Measurements from ENCODE around the gene FAM131B. TPM values are rescaled to one million over a fixed set of nuclear protein-coding genes. Genes with fewer than 3 reads are reported as not detected.

The FAM131B gene
- total and polyA plus RNA-seq, 9 of the 15 experiments (the other 6 are each of a cell fraction or from before 2014, with no cell fraction given), result 0.03 to 0.04 TPM; not detected in 7

- H3K9ac ChIP-seq (ENCODE audit: insufficient read depth in 1 of 2, low read depth in 2 of 2, low read length in 2 of 2), result no peak overlapping the region
- ChIA-PET POLR2A (interaction anchor here (0.8 to 2.0 kb wide), 7 partner anchors 10 to 68 kb away, joined by 3 to 7 read pairs (median 4); no protein-coding TSS in a partner anchor), CTCF (ENCODE audit: low intra/inter-chr PET ratio) (interaction anchor here (1.3 kb wide), 1 partner anchor 68 kb away, joined by 3 read pairs; no protein-coding TSS in a partner anchor)
- no peak for ATAC-seq
- in situ Hi-C loops (cut with MboI), result loop anchor here (10.0 kb wide), 2 partner anchors 64 to 294 kb away; no protein-coding TSS in a partner anchor
- no peak for DNase-seq (ENCODE audit: extremely low read depth in 1 of 4, low spot score in 3 of 4)
- H3K27ac ChIP-seq (ENCODE audit: extremely low read depth, low read depth, low read length), result no peak overlapping the region
- H3K9me3 ChIP-seq (replicated peaks; ENCODE audit: control insufficient read depth, insufficient read depth, low read depth, low read length), result no peaks in the 10 kb centered on the region
- BruUV-seq (replicated peaks), result no TSS peak
- H4K20me1 ChIP-seq (replicated peaks; ENCODE audit: control insufficient read depth, insufficient read depth, low read length), result peaks cover 12% of the 10 kb centered on the region; the same call in 1 of the 2 replicates
- peaks cover 48% of the 10 kb centered on the region for H3K36me3 ChIP-seq (ENCODE audit: control insufficient read depth, insufficient read depth, low read length)
- TF ChIP-seq RFX7 (CRISPR knock-in tag; IDR thresholded peaks at IDR 0.05) (no peak), SPI1 (IDR thresholded peaks at IDR 0.05; ENCODE audit: borderline replicate concordance, low read depth, low read length) (no peak), CHD1 (IDR thresholded peaks at IDR 0.05; ENCODE audit: low read length) (no peak), ZBED1 (IDR thresholded peaks at IDR 0.05) (no peak), ZC3H4 (CRISPR knock-in tag; IDR thresholded peaks at IDR 0.05; ENCODE audit: borderline replicate concordance) (no peak), MLX (CRISPR knock-in tag; conservative IDR thresholded peaks at IDR 0.05) (no peak)
- FAIRE-seq, result no peak
- no peaks in the 10 kb centered on the region for H3K4me1 ChIP-seq (replicated peaks in 1 of 2; ENCODE audit: control insufficient read depth in 2 of 2, insufficient read depth in 2 of 2, low read length in 2 of 2)
- H3K79me2 ChIP-seq (ENCODE audit: control insufficient read depth, insufficient read depth, low read length), result no peaks in the 10 kb centered on the region
- H2AFZ ChIP-seq (ENCODE audit: low read depth, low read length), result no peak overlapping the region
- intact Hi-C loops (cut with micrococcal nuclease), result no loop called here
- no peaks in the 10 kb centered on the region for H3K27me3 ChIP-seq (ENCODE audit: control insufficient read depth in 2 of 2, insufficient read depth in 2 of 2, low read length in 2 of 2)
- H3K4me2 ChIP-seq (ENCODE audit: insufficient read depth, low read length), result no peak overlapping the region
- H3K9me1 ChIP-seq (ENCODE audit: control insufficient read depth, insufficient read depth, low read length), result no peaks in the 10 kb centered on the region
- H3K4me3 ChIP-seq, result no peak overlapping the region
- 59% methylated on average over 2 of the region's 2 CpGs for WGBS (ENCODE audit: insufficient coverage, low coverage, missing lambda C conversion rate)
Measured at GRCh38 chr7:143308632-143309031, 53.9 kb downstream of the FAM131B start.
